RCC 7860 (cell line): Measurements from ENCODE around the gene ABLIM3.

Experiments used
- DNase-seq: peaks from one replicate; pipeline ENCODE4 v3.0.0-alpha.2; 2015; ENCODE audit warnings: low spot score
- FAIRE-seq: peaks from 2 replicates; lab custom pipeline; 2012; peaks lifted over from hg19 to GRCh38; lab: Jason Lieb, UNC

ABLIM3 gene

DNA sequence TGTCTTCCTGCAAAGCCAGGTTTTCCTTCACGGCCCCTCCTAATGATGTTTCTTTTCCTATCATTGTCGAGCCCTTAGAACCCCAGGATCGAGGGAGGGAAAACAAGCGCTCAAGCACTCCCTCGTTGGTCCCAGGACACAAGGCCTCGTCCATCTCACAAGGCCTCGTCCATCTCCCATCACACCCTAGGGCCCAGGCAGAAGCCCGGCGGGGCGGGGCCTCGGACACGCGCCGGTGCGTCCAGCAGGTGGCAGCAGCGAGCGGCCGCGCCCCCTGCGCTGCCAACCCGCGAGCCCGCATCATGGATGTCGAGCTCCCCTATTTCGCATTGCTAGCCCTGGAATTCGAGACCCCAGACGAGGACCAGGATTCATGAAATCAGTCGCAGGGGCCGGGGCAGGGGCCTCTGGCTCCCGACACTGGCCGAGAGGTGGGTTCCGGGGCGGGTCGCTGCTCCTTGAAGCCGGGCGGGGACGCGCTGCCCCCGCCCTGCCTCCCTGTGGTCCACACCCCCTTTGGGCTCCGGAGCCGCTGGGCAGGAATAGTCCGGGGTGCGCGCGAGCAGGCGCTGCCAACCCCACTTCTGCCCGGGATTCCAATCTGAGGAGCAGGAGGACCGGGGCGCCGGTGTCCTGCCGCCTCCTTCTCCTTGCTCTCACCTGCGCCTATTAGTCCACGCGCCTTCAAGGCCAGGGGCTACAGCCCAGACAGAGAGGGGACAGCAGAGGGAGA is at the start of gene ABLIM3:
Gene ABLIM3, plus strand, starts transcription at position 270 of the 733 bp plus-strand sequence. CDS start 603 bp downstream, outside the sequence.
- peak; percentile 57 for DNase-seq
- no peak for FAIRE-seq

DNA sequence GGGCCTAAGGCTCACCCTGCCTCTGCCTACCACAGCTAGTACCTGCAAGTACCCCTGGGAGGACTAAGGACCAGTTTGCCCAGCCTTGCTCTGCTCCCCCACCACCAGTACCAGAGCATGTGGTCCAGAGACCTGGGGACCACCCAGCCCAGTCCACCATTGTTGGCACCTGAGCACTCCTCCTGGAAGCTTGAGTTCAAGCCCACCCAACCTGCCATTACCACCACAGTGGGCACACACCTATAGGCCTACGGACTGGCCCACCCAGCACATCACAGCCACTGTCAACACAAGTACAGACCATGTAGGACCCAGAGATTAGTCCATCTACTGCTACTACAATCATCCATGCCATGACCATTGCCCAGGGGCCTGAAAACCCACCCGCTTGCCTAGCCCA is 47.7 kb upstream of the ABLIM3 start:
- FAIRE-seq, result no peak
- DNase-seq, result no peak

DNA sequence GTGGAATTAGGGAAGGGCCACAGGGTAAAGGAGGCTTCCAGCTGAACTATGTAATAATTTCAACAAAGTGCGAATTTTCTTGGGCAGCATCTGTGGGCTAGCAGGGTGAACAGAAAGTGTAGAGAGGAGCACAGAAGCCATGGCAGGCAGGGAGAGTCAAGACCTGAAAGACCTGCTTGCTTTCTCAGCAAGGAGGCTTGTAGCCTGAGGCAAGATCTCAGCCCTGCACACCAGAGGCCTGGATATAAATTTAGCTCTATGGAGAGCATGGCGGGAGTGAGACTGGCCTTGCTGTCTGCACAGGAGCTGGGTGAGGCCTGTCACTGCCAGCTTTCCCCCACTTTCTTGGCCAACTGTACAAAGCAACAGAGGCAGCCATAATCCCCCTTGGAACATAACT is 46.3 kb upstream of the ABLIM3 start:
- FAIRE-seq (no peak), DNase-seq (no peak)

DNA sequence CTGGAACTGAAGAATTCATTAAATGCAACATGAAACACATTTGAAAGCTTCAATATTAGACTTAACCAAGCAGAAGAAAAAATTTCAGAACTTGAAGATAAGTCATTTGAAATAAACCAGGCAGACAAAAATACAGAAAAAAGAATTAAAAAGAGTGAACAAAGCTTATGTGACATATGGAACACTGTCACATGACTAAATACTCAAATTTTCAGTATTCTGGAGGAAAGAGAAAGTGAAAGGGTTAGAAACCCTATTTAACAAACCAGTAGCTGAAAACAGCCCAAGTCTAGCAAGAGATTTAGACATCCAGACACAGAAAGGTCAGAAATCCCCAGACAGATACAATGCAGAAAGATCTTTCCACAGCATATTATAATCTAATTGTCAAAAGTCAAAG is 41.4 kb upstream of the ABLIM3 start:
- DNase-seq, result no peak

DNA sequence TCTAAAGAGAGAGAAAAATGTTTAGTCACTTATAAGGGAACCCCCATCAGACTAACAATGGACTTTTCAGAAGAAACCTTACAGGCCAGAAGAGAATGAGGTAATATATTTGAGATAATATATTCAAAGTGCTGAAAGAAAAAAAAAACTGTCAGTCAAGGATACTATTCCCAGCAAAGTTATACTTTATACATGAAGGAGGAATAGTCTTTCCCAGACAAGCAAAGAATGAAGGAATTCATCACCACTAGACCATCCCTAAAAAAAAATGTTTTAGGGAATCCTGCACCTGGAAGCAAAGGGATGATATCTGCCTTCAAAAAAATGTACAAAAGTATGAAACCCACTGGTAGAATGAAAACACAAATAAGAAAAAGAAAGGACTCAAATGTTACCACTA is 41.0 kb upstream of the ABLIM3 start:
- FAIRE-seq (no peak), DNase-seq (no peak)

More for the DNA sequence above, 41.4 kb upstream of the ABLIM3 start:
- FAIRE-seq, result no peak

DNA sequence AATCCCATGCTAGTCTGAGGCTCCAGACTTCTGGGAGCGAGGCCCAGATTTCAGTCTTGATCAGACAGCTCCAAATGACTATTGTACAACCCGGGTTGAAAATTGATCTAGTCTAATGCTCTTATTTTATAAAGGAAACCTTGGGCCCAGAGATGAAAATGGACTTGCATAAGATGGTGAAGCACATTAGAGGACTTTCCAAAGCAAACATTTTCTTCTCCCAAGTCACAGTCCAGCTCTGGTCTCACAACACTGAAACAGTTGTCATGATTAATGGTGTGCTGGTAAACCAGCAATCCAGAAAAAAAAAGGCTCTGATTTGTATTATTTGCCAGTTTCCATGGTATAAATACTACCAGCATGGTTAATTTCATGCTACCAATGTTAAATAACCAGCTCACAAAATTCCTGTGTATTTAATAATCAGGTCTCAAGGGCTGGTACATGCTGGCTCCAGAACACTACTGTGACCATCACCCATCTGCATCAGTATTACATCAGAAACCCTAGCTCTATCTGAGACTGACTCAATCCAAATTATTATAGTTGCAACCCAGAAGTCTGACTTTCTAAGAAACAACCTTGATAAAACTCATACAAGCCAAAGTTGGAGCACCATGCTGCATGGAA is 32.5 kb upstream of the ABLIM3 start:
- FAIRE-seq, result no peak
- no peak for DNase-seq

DNA sequence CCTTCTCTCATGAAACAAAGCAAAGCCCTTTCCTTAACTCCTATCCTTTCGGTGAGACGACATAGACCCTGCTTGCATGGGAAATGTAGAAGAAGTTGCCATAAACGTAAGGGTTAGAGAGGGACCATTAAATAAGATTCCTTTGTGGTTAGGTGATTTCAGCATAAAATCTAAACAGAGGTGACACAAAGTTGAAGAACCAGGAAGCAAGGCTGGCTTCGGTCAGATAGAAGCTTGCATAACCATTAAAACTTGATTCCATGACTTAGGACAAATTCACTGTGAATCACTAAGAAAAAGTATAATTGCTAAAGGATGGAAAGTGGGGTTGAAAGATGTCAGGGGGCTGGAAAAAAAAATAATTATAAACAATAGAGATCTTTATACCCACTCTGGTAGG is 30.9 kb upstream of the ABLIM3 start:
- DNase-seq (no peak), FAIRE-seq (no peak)

DNA sequence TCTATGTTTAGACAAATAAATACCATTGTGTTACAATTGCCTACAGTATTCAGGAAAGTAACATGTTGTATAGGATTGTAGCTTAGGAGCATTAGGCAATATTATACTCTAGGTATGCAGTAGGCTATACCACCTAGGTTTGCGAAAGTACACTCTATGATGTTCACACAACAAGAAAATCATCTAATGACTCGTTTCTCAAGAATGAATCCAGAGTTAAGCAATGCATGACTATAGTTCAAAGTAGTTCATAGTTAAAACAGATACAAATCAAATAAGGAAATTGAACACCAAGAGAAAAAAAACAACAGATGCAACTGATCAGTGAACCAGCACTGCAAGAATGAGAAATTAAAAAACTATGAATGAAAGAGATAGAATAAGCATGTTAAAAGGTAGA is 27.6 kb upstream of the ABLIM3 start:
- peak; percentile 44 for DNase-seq
- FAIRE-seq, result peak; percentile 22

DNA sequence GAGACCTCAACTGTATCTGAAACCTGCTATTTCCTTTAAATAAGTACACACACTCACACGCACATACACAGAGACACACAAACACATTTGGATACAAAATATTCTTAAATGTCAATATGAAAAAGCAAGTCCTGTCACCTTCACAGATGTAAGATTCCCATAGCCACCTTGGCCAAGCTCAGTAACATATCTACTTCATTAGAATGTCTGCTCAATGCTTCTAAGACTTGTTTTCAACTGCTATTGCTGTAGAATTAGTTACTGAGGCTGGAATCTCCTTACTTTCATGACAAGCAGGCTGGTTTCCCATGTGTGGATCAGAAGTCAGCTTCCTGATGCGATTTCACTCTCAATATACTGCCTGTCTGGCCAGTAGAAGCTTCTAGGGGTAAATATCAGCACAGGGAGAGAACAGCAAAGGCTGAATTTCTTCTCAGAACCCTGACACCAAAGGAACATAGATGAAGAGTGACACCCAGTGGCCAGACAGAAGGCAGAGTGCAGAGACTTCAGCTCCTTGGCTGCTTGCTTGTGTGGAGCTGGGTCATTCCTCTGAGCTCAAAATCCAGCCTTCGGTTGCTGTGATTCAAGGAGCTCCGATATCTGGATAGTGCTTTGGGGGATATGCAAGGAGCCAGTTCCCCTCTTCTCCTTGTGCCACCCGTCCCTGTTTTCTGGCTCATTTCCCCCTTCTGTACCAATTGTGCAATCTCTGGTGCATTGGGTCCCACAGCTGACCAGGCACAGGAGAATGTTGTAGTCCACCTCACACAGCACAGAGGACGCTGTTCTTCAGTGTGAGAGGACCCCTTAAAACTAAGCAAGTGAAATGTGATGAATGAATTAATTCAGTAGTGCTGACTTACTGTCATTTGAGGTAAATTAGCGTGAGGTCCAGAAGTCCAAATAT is 26.6 kb upstream of the ABLIM3 start:
- DNase-seq (peak; percentile 69), FAIRE-seq (peak; percentile 58)

DNA sequence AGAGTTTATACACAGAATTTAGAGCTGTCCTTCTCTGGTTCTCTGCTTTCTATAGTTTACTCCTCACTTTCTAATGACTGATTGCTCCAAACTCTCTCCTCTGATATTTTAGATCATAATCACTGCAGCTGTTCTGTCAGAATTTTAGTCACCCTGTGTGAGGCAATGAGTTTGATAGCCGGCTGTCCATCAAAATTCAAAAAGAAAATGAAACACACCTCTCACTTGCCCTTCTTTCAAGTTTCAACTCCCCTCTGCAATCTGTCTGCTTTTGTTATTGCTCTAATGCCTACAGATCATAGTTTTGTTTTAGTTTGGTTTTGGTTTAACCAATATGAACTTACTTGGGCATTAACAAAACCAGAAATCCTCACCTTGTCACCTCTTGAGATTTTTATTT is 23.3 kb upstream of the ABLIM3 start:
- DNase-seq (no peak), FAIRE-seq (no peak)

DNA sequence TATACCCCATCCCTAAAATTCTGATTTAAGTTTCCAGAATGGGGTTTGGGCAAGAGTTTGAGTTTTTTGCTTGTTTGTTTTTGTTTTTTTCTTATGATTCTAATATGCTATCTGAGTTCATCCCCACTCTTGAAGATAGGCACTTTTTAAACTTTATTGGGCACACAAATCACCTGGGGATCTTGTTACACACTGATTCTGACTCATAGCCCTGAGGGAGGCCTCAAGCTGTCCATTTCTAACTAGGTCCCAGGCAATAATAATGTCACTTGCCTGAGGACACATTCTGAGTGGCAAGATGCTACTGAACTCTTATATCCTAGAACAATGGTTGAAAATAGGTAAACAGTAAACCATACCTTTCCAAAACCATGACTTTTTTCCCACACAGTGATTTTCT is 22.8 kb upstream of the ABLIM3 start:
- FAIRE-seq (no peak), DNase-seq (no peak)

DNA sequence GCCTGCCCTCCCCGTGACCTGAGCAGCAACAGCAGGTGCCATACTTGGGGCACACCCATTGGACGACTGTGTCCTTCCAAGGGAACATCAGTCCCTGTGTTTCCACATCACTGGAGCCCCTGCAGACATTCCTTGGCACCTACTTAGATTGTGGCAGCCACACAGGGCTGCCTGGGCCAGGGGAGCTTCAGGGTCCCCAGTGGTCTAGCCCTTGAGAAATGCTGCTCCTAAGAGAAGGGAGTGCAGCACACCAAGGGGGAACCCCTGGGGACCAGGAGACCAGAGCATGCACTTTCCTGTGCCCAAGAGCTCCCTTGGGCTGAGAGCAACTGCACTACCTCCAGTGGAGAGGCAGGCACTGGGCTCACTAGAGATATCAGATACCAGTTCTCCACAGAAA is 20.1 kb upstream of the ABLIM3 start:
- DNase-seq, result no peak
- no peak for FAIRE-seq

DNA sequence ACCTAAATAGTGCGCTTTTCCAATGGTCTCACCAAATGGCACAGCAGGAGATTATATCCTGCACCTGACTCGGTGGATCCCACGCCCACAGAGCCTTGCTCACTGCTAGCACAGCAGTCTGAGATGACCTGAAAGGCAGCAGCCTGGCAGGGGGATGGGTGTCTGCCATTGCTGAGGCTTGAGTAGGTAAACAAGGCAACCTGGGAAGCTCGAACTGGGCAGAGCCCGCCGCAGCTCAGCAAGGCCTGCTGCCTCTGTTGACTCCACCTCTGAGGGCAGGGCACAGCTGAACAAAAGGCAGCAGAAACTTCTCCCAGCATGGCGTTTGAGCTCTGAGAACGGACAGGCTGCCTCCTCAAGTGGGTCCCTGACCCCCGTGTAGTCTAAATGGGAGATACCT is 18.1 kb upstream of the ABLIM3 start:
- FAIRE-seq, result no peak
- no peak for DNase-seq

DNA sequence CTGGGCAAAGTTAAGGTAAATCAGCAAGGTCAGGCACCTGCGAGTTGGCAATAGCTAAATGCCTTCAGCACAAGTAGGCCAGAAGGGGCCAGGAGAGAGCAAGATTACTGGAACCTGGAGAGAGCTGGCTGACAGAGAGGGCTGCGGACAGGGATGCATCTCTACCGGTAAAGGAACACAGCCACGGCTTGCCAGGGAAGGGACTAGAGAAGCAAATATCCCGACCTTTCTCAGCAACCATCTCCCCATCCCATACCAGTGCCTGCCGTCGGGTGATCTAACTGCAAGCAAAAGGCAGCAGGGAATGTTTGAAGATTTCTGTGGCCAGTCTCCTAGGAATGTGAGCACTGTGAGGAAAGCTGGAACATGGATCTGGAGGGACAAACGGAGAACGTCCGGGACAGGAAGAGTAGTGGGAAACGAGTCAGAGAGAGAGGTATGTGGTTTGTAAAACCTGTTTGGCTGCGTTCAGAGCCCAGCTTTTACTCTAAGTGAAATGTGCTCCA is 15.9 kb upstream of the ABLIM3 start:
- FAIRE-seq (no peak), DNase-seq (no peak)

DNA sequence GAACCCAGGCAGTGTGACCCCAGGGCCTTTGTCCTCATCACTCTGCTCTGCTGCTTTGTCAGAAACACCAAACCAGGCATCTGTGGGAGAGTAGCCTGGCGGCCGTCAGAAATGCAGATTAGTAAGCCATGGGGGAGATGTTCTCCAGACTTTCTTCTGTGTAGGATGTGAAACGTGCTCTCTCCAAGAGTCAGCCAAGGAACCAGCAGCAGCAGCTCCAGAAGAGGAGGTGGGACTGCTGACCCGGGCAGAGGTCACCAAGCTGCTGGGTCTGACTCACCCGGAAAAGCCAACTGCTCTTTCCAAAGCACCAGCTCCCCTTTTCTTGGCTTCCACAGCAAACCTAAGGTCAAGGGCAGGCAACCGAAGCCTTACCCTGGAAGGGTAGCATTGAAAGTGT is 14.4 kb upstream of the ABLIM3 start:
- FAIRE-seq, result no peak

DNA sequence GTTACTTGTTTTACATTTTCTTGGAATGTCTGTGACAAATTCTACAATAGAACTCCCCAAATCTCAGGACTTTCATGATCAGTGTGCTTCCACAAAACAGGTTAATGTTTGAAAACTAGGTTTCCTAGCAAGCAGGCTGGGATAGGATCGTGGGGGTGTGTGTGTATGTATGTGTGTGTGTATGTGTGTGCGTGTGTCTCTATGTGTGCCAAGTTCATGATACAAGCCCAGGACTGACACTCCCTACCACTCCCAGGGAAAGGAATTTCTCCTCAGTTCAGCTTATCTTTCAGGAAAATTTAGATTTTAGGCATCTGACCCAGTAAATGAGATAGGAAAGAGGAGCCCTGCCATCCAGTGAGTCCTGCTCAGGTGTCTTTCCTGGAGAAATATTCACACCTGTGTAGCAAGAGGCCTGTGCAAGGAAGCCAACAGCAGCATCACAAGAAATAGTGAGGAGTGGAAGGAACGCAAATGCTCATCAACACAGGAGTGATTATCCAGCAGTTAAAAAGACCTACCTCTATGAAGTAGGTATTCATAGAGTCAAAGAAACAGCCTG is 13.8 kb upstream of the ABLIM3 start:
- FAIRE-seq (no peak), DNase-seq (no peak)

More for the DNA sequence above, 14.4 kb upstream of the ABLIM3 start:
- DNase-seq, result no peak

DNA sequence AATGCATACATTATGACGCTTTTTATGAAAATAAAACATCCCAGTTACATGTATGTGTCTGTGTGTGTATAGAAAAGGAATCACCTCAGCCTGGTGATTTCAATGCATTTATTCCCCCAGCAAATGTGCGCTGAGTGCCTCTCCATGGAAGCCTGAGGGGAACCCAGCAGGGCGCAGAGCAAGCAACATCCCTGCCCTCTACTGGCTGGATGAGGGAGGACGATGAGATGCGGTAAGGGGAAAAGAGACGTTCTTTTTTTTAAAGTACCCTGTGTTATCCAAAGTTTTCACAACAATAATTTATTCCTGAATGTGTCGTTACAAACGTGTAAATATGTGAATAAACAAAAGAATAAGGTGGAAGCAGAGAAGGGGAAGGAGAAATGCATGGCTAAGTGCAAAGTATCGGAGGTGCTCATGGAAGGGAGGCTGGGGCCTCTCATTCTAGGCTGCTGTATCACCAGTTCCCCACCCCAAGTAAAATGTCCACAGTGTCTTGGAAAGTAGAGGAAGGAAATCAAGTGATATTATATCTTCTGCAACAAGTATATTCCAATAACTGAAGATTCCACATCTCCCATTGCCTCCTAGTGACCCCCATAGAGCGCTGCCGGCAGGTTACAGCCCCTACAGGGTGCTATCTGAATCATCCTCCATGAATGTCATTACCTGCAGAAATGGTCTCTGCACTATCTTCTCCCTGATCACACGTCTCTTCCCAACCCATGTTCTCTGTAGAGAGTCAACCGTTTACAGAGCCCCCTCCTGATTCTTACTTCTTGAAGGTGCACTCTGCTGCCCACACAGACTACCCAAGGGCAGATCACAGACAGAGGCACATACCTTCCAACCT is 13.0 kb upstream of the ABLIM3 start:
- peak; percentile 11 for DNase-seq
- no peak for FAIRE-seq

DNA sequence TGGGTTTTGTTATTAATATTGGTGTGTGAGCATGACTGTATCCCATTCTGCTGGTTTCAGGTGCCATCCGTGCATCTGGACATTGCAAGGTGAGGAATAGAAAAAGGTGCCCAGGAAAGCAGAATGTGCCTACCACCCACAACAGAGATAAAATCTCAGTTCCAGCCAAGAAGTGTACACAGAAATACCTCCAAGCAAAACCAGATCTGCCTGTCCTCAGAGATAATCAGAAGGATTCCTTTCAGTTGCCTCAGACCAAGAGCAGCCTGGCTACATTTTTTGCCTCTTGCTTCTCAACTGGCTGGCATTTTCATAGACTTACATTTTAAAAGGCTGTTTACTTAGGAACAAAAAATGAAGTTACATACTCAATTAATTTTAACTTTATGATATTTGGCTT is 12.1 kb upstream of the ABLIM3 start:
- FAIRE-seq (no peak), DNase-seq (no peak)

DNA sequence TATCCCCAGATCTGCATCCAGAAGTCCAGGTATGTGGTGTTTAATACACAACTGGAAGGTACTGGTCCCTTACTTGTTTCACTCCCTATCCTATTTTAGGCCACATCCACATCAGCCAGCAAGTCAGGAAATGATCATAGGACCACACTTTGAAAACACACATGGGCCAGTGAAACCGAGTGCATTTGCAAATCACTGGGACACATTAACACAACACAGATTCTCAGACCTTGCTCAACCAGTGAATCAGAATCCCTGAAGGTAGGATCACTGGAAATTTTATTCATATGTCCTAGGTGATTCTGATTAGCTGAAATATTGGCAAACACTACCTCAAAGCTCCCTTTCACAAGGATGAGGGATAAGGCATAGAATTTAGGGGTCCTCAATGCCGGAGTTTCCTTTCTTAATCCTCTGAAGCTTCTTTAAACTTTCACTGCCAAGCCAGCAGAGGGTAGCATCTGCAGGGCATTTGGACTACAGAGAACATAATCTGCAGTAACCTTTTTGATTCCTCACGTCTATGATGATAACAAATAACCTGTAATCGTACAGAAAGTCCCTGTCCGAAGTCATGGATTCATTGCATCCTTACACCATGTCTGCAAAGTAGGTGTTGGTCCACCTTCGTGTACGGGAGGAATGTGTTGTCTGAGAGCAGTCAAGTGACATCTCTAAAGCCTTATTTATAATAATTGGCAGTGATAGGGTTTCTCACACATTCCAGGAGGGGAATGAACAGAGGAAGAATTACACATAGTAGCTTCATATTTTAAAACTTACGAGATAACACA is 11.0 kb upstream of the ABLIM3 start:
- no peak for FAIRE-seq
- peak; percentile 40 for DNase-seq
